Endodermal cell (in vitro differentiated cells): Measurements from ENCODE around the gene PCSK2. TPM values are rescaled to one million over a fixed set of nuclear protein-coding genes. Genes with fewer than 3 reads are reported as not detected.

Experiments used
- DNase-seq: peaks from one replicate; pipeline ENCODE4 v3.0.0-alpha.2; 2017
- H3K27ac ChIP-seq: 2 replicates; pipeline ENCODE4 v1.5.1; 2013; ENCODE audit warnings: mild to moderate bottlenecking, low read depth, low read length, moderate library complexity
- H3K27me3 ChIP-seq: 2 replicates; pipeline ENCODE4 v1.6.1; 2013; ENCODE audit warnings: mild to moderate bottlenecking, low read length, moderate library complexity; ENCODE audit not compliant: insufficient read depth, control insufficient read depth, poor library complexity, severe bottlenecking
- H3K36me3 ChIP-seq: 2 replicates; pipeline ENCODE4 v1.7.0; 2013; ENCODE audit warnings: mild to moderate bottlenecking, low read length, moderate library complexity; ENCODE audit not compliant: control insufficient read depth, insufficient read depth
- H3K4me1 ChIP-seq: one replicate; pipeline ENCODE4 v1.7.0; 2013; ENCODE audit warnings: low read length; ENCODE audit not compliant: control insufficient read depth, insufficient read depth
- H3K4me3 ChIP-seq: 2 replicates; pipeline ENCODE4 v1.5.1; 2013; ENCODE audit warnings: mild to moderate bottlenecking, low read length, moderate library complexity
- H3K9ac ChIP-seq: 2 replicates; pipeline ENCODE4 v1.6.1; 2013; ENCODE audit warnings: mild to moderate bottlenecking, low read length, moderate library complexity; ENCODE audit not compliant: poor library complexity, severe bottlenecking; ENCODE audit errors: extremely low read depth
- H3K9me3 ChIP-seq: 2 replicates; pipeline ENCODE4 v1.6.1; 2013; ENCODE audit warnings: mild to moderate bottlenecking, low read length, moderate library complexity; ENCODE audit not compliant: control insufficient read depth
- H3K27ac Mint-ChIP-seq: 2 replicates; pipeline ENCODE4 v1.8.0; 2020; ENCODE audit warnings: mixed read lengths
- H3K27me3 Mint-ChIP-seq: 2 replicates; pipeline ENCODE4 v1.8.0; 2021; ENCODE audit warnings: mild to moderate bottlenecking, mixed read lengths; ENCODE audit not compliant: insufficient read depth
- H3K36me3 Mint-ChIP-seq: 2 replicates; pipeline ENCODE4 v1.8.0; 2020; ENCODE audit warnings: low read depth, mixed read lengths
- H3K4me1 Mint-ChIP-seq: 2 replicates; pipeline ENCODE4 v1.8.0; 2020; ENCODE audit warnings: mixed read lengths
- H3K4me3 Mint-ChIP-seq: 2 replicates; pipeline ENCODE4 v1.8.0; 2020; ENCODE audit warnings: mild to moderate bottlenecking, moderate library complexity, mixed read lengths
- H3K9me3 Mint-ChIP-seq: 2 replicates; pipeline ENCODE4 v1.8.0; 2020; ENCODE audit warnings: mild to moderate bottlenecking, mixed read lengths
- CTCF ChIP-seq: fragments of 200-600 bp; sonication (generic); conservative IDR thresholded peaks from 2 replicates; pipeline ENCODE4 v1.5.0; 2021; ENCODE audit warnings: antibody characterized with exemption, mild to moderate bottlenecking
- WGBS, 2 experiments: methylation state at CpG; one replicate each; pipeline versions ENCODE4 v1.1.5 to v1.1.7; 2013; ENCODE audit warnings: missing lambda C conversion rate in 2 of 2, mixed read lengths in 1 of 2; ENCODE audit not compliant: insufficient coverage in 1 of 2, insufficient read length in 1 of 2; 5-methylcytosine and 5-hydroxymethylcytosine counted together
- total RNA-seq, 2 donors: library from RNA; stranded (reverse); fragmentation: NEBNext Ultra II Directional in 1 of 2; extraction: Animal tissue kit (Norgen Biotek cat#: 25700) in 1 of 2; gene quantifications; 2 replicates in 1 of 2; 3 replicates in 1 of 2; pipeline ENCODE4 v1.2.1, GENCODE V29; 2021

Gene PCSK2
- total RNA-seq, 2 donors from 2014 or later, result 3.0 to 4.8 TPM

GRCh38 chr20:17463711-17464110 lies 236.9 kb downstream of the PCSK2 start:
- 93% methylated on average over 1 of the region's 1 CpG; no CpG with 5 or more reads in 1 of the 2 experiments for WGBS, 2 experiments
- no peak overlapping the region for H3K27ac Mint-ChIP-seq
- H3K4me3 ChIP-seq, result no peak overlapping the region
- peaks cover 2% of the 10 kb centered on the region for H3K27me3 Mint-ChIP-seq
- no peaks in the 10 kb centered on the region for H3K9me3 Mint-ChIP-seq
- H3K4me1 ChIP-seq, result no peaks in the 10 kb centered on the region
- H3K27ac ChIP-seq, result no peak overlapping the region
- no peaks in the 10 kb centered on the region for H3K9me3 ChIP-seq
- H3K36me3 ChIP-seq, result no peaks in the 10 kb centered on the region
- no peaks in the 10 kb centered on the region for H3K27me3 ChIP-seq
- H3K4me1 Mint-ChIP-seq, result peaks cover 16% of the 10 kb centered on the region
- H3K36me3 Mint-ChIP-seq, result no peaks in the 10 kb centered on the region
- no peak for DNase-seq
- H3K4me3 Mint-ChIP-seq, result no peak overlapping the region
- no peak for TF ChIP-seq CTCF
- H3K9ac ChIP-seq, result no peak overlapping the region

DNA sequence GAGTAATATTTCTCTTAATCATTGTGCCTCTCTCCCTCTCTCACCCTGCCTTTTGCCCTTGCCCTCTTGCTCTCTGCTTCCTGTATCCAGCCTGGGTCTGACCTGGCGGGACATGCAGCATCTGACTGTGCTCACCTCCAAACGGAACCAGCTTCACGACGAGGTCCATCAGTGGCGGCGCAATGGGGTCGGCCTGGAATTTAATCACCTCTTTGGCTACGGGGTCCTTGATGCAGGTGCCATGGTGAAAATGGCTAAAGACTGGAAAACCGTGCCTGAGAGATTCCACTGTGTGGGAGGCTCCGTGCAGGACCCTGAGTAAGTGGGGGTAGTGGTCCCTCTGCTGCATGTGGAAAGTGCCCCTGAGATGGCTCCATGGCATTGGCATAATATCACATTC lies 238.4 kb downstream of the PCSK2 start:
- peaks cover 2% of the 10 kb centered on the region for H3K27me3 Mint-ChIP-seq
- no peak for TF ChIP-seq CTCF
- 89 to 97% methylated on average over 9 to 10 of the region's 10 CpGs for WGBS, 2 experiments

DNA sequence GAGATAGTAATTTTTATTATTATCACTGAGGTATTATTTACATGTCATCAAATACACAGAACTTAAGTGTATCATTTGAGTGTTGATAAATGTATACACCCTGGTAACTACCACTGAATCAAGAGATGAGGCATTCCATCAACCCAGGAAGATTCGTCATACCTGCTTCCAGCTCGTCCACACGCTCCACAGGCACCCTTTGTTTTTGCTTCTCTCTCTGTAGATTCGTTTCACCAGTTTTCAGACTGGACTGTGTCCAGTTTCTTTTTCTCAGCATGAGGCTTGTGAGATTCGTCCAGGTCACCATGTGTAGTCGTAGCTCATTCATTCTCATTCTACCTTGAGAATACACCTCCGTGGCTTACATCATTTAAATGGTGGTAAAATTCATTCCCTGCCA lies 239.8 kb downstream of the PCSK2 start:
- H3K36me3 ChIP-seq, result no peaks in the 10 kb centered on the region
- TF ChIP-seq CTCF, result no peak
- peaks cover 2% of the 10 kb centered on the region for H3K27me3 Mint-ChIP-seq
- no peak for DNase-seq
- H3K9me3 ChIP-seq, result no peaks in the 10 kb centered on the region
- no peak overlapping the region for H3K27ac ChIP-seq
- 86 to 96% methylated on average over 7 of the region's 7 CpGs for WGBS, 2 experiments
- no peaks in the 10 kb centered on the region for H3K27me3 ChIP-seq
- no peak overlapping the region for H3K4me3 ChIP-seq
- H3K4me1 ChIP-seq, result no peaks in the 10 kb centered on the region
- no peak overlapping the region for H3K27ac Mint-ChIP-seq
- no peaks in the 10 kb centered on the region for H3K36me3 Mint-ChIP-seq
- H3K4me1 Mint-ChIP-seq, result peaks cover 8% of the 10 kb centered on the region
- H3K9ac ChIP-seq, result no peak overlapping the region
- no peak overlapping the region for H3K4me3 Mint-ChIP-seq
- H3K9me3 Mint-ChIP-seq, result no peaks in the 10 kb centered on the region

More for the DNA sequence above, 238.4 kb downstream of the PCSK2 start:
- H3K36me3 ChIP-seq, result no peaks in the 10 kb centered on the region
- no peak for DNase-seq
- no peaks in the 10 kb centered on the region for H3K4me1 ChIP-seq
- H3K4me3 ChIP-seq, result no peak overlapping the region
- Mint-ChIP-seq H3K27ac (no peak overlapping the region), H3K36me3 (no peaks in the 10 kb centered on the region), H3K4me3 (no peak overlapping the region), H3K9me3 (no peaks in the 10 kb centered on the region), H3K4me1 (peaks cover 16% of the 10 kb centered on the region)
- H3K27me3 ChIP-seq, result no peaks in the 10 kb centered on the region
- no peaks in the 10 kb centered on the region for H3K9me3 ChIP-seq
- no peak overlapping the region for H3K9ac ChIP-seq
- no peak overlapping the region for H3K27ac ChIP-seq
